ENCODE measurements around the gene ADCY7. TPM values are rescaled to one million over a fixed set of nuclear protein-coding genes. Genes with fewer than 3 reads are reported as not detected.

ADCY7 gene
- total RNA-seq, 2 donors from 2014 or later: 8.5 to 17.1 TPM

DNA sequence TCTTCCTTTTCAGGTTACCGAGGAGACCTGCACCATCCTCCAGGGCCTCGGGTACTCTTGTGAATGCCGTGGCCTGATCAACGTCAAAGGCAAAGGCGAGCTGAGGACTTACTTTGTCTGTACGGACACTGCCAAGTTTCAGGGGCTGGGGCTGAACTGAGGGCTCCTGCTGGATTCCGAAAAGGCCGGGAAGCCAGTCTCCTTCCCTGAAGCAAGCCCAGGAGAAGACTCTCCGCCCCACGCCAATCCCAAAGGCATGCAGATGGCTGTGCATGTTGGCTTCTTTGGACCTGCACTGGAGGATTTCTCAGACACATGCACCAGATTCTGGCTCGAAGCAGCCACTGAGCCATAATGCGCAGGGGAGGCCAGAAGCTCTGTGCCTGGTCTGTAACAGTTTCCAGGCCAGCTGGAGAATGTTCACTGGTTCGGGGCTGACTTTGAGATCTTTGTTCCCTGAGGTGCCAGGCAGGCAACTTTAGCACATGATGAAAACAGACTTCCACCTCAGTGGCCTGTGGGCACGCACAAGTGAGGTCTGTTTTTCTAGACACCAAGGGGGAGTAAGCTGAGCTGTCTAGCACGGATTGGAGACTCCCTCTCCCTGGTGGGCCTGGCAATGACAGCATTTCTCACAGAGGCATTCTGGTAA is 49.1 kb downstream of the ADCY7 start:
- no peak overlapping the region for H3K27ac ChIP-seq
- H3K36me3 ChIP-seq: peaks cover 74% of the 10 kb centered on the region
- no peaks in the 10 kb centered on the region for H3K9me3 ChIP-seq
- H3K4me1 ChIP-seq: peaks cover 0 to 6% of the 10 kb centered on the region in 2 donors
- H3K27me3 ChIP-seq: no peaks in the 10 kb centered on the region
- no peak overlapping the region for H3K4me3 ChIP-seq
- TF ChIP-seq, protein P1, sequence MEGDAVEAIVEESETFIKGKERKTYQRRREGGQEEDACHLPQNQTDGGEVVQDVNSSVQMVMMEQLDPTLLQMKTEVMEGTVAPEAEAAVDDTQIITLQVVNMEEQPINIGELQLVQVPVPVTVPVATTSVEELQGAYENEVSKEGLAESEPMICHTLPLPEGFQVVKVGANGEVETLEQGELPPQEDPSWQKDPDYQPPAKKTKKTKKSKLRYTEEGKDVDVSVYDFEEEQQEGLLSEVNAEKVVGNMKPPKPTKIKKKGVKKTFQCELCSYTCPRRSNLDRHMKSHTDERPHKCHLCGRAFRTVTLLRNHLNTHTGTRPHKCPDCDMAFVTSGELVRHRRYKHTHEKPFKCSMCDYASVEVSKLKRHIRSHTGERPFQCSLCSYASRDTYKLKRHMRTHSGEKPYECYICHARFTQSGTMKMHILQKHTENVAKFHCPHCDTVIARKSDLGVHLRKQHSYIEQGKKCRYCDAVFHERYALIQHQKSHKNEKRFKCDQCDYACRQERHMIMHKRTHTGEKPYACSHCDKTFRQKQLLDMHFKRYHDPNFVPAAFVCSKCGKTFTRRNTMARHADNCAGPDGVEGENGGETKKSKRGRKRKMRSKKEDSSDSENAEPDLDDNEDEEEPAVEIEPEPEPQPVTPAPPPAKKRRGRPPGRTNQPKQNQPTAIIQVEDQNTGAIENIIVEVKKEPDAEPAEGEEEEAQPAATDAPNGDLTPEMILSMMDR (IDR thresholded peaks at IDR 0.05): no peak
- peak; percentile 61 for DNase-seq (ENCODE audit: low spot score)

DNA sequence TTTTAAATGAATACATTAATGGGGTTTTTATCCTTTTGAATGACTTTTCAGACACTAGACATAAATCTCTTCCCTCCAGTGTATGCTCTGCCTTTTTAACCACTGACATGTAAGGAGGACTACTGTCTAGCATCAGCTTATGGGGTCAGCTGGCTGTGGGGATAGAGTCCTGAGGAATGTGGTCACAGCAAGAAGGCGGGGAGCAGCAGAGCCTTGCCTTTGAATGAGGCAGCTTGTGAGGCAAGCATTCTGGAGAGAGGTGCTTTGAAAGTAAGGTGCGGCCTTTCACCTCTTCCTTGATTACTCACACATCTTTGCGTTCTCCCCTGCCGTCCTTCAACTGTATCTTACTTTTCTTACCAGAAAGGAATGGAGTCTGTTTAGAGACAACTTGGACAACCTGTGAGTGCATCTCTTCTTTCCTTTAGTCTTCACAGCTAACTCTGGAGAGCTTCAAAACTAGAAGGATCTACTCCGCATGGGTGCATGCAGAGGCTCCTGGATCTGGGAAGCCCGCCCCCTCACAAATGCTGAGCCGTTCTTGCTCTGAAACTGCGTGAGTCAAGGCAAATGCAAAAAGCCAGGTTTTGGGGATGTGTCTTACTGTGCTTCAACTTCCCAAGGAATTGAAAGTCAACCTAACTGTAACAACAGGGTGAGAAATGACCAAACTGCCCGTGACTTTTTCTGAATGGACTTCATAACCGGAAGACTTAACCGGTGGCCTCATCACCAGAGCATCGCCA is 49.9 kb downstream of the ADCY7 start:
- Histone ChIP-seq H3K4me1 (peaks cover 0 to 6% of the 10 kb centered on the region in 2 donors), H3K27ac (no peak overlapping the region), H3K27me3 (no peaks in the 10 kb centered on the region), H3K9me3 (no peaks in the 10 kb centered on the region), H3K4me3 (no peak overlapping the region), H3K36me3 (peaks cover 80% of the 10 kb centered on the region)
- DNase-seq (ENCODE audit: low spot score): no peak
- TF ChIP-seq, protein P1 (IDR thresholded peaks at IDR 0.05): no peak

DNA sequence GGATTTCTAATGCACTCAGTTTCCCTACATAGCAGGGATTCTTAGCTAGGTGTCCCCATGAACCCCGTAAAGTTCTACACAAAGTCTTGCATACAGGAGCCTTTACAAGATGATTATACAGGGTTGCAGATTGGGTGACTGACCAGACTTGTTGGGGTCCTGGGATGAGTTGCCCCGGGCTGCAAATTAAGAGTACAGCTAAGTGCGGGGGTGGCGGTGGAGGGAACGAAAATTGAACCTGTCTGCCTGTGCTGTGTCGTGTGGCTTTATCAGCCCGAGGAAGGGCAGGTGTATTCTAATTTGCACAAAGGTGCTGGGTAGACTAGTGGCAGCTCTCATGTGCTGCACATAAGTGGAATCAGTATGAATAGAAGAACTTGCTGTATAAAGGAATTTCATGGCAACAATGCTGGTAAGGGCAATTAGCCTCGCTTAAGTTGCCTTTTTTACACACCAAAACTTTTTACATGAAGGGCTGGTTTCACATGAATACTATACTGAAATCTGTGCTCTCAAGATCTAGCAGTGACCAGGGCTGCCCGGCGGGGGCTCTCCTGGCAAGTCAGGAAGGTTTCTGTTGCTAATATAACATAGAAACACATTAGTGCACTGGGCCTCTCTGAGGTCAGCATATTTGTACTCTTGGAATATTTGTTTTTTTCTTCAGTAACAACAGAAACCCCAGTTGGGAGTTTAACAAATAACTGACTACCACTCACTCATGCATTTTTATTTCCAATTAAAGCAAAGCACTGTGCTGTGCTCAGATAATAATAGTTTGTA is 50.7 kb downstream of the ADCY7 start:
- no peak overlapping the region for H3K4me3 ChIP-seq
- TF ChIP-seq, protein P1 (IDR thresholded peaks at IDR 0.05): no peak
- peaks cover 78% of the 10 kb centered on the region for H3K36me3 ChIP-seq
- H3K4me1 ChIP-seq: peaks cover 0 to 6% of the 10 kb centered on the region in 2 donors
- no peak for DNase-seq (ENCODE audit: low spot score)
- no peaks in the 10 kb centered on the region for H3K9me3 ChIP-seq
- H3K27ac ChIP-seq: no peak overlapping the region
- H3K27me3 ChIP-seq: no peaks in the 10 kb centered on the region

DNA sequence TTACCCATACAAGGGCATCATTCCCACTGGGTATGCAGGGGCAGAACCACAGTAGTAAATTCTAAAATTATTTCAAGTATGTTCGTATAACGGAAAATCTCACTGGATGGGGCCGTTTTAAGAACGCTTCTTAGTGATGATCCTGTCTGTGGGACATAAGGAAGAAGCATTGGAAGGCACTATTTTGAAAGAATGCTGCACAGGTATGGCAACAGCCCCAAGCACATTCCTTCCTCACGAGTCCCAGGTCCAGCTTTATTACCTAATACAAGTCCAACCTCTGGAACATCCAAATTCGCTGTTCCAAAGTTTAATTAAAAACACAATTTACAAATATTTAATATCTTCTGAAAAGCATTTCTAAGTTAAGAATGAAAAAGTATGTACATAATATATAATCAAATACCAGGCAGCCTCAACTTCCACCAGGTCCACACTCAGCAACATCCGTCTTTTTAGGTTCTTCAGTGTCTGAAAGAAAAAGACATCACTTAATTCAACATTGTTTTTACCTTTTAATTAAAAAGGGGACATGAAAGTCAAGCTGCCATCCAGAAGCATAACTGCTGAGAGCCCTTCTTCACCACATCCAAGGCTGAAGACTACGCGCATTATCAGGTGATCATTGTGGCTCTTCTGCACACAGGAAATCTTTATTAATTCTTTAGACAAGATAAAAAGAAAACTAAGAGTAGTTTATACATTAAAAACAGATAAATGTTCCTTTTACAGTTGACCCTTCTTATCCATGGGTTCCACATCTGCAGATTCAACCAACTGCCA is 52.6 kb downstream of the ADCY7 start:
- peaks cover 63% of the 10 kb centered on the region for H3K36me3 ChIP-seq
- no peak for DNase-seq (ENCODE audit: low spot score)
- H3K4me3 ChIP-seq: no peak overlapping the region
- TF ChIP-seq, protein P1 (IDR thresholded peaks at IDR 0.05): no peak
- no peaks in the 10 kb centered on the region for H3K27me3 ChIP-seq
- peaks cover 0 to 3% of the 10 kb centered on the region in 2 donors for H3K4me1 ChIP-seq
- no peaks in the 10 kb centered on the region for H3K9me3 ChIP-seq
- H3K27ac ChIP-seq: no peak overlapping the region

DNA sequence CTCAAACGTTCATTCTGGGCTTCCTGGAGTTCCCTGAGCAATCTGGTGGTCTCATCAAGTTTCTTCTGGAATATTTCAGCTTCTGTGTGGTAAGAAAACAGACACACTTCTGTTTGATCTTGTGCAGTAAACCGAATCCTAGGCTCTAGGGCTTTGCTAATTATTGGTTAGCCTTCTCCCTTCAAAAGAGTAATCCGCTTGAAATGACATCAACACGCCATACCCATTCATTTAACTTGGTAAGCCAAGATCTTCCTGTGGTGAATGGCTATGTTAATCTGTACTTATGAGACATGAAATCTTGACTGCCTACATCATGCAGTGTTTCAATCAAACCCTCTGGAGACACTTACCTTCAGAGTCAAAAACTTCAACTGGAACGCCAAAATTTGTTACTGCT is 54.0 kb downstream of the ADCY7 start:
- no peak for DNase-seq (ENCODE audit: low spot score)
- H3K9me3 ChIP-seq: no peaks in the 10 kb centered on the region
- TF ChIP-seq, protein P1 (IDR thresholded peaks at IDR 0.05): no peak
- no peak overlapping the region for H3K27ac ChIP-seq
- H3K4me3 ChIP-seq: no peak overlapping the region
- no peaks in the 10 kb centered on the region for H3K4me1 ChIP-seq
- H3K36me3 ChIP-seq: peaks cover 62% of the 10 kb centered on the region
- no peaks in the 10 kb centered on the region for H3K27me3 ChIP-seq
